Measurements from ENCODE around the gene ABCB8.

ABCB8 gene

GRCh38 chr7:150996376-150997074, 31.7 kb upstream of the ABCB8 start:
- Histone ChIP-seq H3K9me3 (ENCODE audit: control insufficient read depth, low read length) (no peaks in the 10 kb centered on the region), H3K36me3 (ENCODE audit: control insufficient read depth, insufficient read depth, low read length) (no peaks in the 10 kb centered on the region), H3K4me3 (ENCODE audit: low read depth, low read length) (no peak overlapping the region), H3K27me3 (ENCODE audit: control insufficient read depth, insufficient read depth, low read length) (no peaks in the 10 kb centered on the region), H3K9ac (no peak overlapping the region), H3K79me2 (no peaks in the 10 kb centered on the region), H3K4me1 (no peaks in the 10 kb centered on the region), H3K27ac (no peak overlapping the region), H2AFZ (no peak overlapping the region), H3K4me2 (ENCODE audit: low read length) (no peak overlapping the region)
- no peak for TF ChIP-seq CTCF (IDR thresholded peaks at IDR 0.05)

GRCh38 chr7:150997075-150997511, 31.2 kb upstream of the ABCB8 start:
- Histone ChIP-seq H2AFZ (no peak overlapping the region), H3K27me3 (ENCODE audit: control insufficient read depth, insufficient read depth, low read length) (no peaks in the 10 kb centered on the region)

GRCh38 chr7:150997817-150998216, 30.4 kb upstream of the ABCB8 start:
- Histone ChIP-seq H3K79me2 (no peaks in the 10 kb centered on the region), H3K9me3 (ENCODE audit: control insufficient read depth, low read length) (no peaks in the 10 kb centered on the region), H3K4me2 (ENCODE audit: low read length) (no peak overlapping the region), H3K4me3 (ENCODE audit: low read depth, low read length) (no peak overlapping the region), H3K36me3 (ENCODE audit: control insufficient read depth, insufficient read depth, low read length) (no peaks in the 10 kb centered on the region), H3K9ac (no peak overlapping the region), H2AFZ (no peak overlapping the region), H3K27ac (no peak overlapping the region), H3K27me3 (ENCODE audit: control insufficient read depth, insufficient read depth, low read length) (no peaks in the 10 kb centered on the region), H3K4me1 (no peaks in the 10 kb centered on the region)
- no peak for TF ChIP-seq CTCF (IDR thresholded peaks at IDR 0.05)

More at GRCh38 chr7:150997075-150997511, 31.2 kb upstream of the ABCB8 start:
- Histone ChIP-seq H3K4me3 (ENCODE audit: low read depth, low read length) (no peak overlapping the region), H3K9ac (no peak overlapping the region), H3K9me3 (ENCODE audit: control insufficient read depth, low read length) (no peaks in the 10 kb centered on the region), H3K4me2 (ENCODE audit: low read length) (no peak overlapping the region), H3K27ac (no peak overlapping the region), H3K4me1 (no peaks in the 10 kb centered on the region), H3K79me2 (no peaks in the 10 kb centered on the region), H3K36me3 (ENCODE audit: control insufficient read depth, insufficient read depth, low read length) (no peaks in the 10 kb centered on the region)
- TF ChIP-seq CTCF (IDR thresholded peaks at IDR 0.05), result no peak

- no peak overlapping the region for H3K4me3 ChIP-seq (ENCODE audit: low read depth, low read length)
- H3K36me3 ChIP-seq (ENCODE audit: control insufficient read depth, insufficient read depth, low read length), result no peaks in the 10 kb centered on the region
- H3K4me2 ChIP-seq (ENCODE audit: low read length), result no peak overlapping the region
- H3K4me1 ChIP-seq, result no peaks in the 10 kb centered on the region
- no peaks in the 10 kb centered on the region for H3K27me3 ChIP-seq (ENCODE audit: control insufficient read depth, insufficient read depth, low read length)
- TF ChIP-seq CTCF (IDR thresholded peaks at IDR 0.05), result no peak
- H3K79me2 ChIP-seq, result no peaks in the 10 kb centered on the region
- no peaks in the 10 kb centered on the region for H3K9me3 ChIP-seq (ENCODE audit: control insufficient read depth, low read length)
- H2AFZ ChIP-seq, result no peak overlapping the region
- H3K27ac ChIP-seq, result no peak overlapping the region
- no peak overlapping the region for H3K9ac ChIP-seq
Measured at GRCh38 chr7:150998341-150998740, 29.9 kb upstream of the ABCB8 start.

- H3K9ac ChIP-seq, result no peak overlapping the region
- H3K27me3 ChIP-seq (ENCODE audit: control insufficient read depth, insufficient read depth, low read length), result no peaks in the 10 kb centered on the region
- no peaks in the 10 kb centered on the region for H3K79me2 ChIP-seq
- H3K4me2 ChIP-seq (ENCODE audit: low read length), result no peak overlapping the region
- TF ChIP-seq CTCF (IDR thresholded peaks at IDR 0.05), result no peak
- H3K36me3 ChIP-seq (ENCODE audit: control insufficient read depth, insufficient read depth, low read length), result no peaks in the 10 kb centered on the region
- H3K27ac ChIP-seq, result no peak overlapping the region
- H3K9me3 ChIP-seq (ENCODE audit: control insufficient read depth, low read length), result no peaks in the 10 kb centered on the region
- no peak overlapping the region for H2AFZ ChIP-seq
- H3K4me1 ChIP-seq, result no peaks in the 10 kb centered on the region
- no peak overlapping the region for H3K4me3 ChIP-seq (ENCODE audit: low read depth, low read length)
Measured at GRCh38 chr7:150999001-150999400, 29.2 kb upstream of the ABCB8 start.
